GM12878 (cell line): ENCODE results near the gene RPS6KA3.

ENCODE experiments used
- POLR2A ChIP-seq: IDR thresholded peaks from 2 replicates; pipeline ENCODE4 v1.6.1; 2011; ENCODE audit warnings: low read depth, mild to moderate bottlenecking, low read length
- SIN3A ChIP-seq: IDR thresholded peaks from 2 replicates; pipeline ENCODE4 v1.6.1; 2012; ENCODE audit warnings: low read depth, low read length, improper control_type of control experiment
- TF ChIP-seq, protein P1 (sequence below), 3 experiments: IDR thresholded peaks in 2 of 3; conservative IDR thresholded peaks in 1 of 3; 2 replicates each; pipeline ENCODE4 v1.5.1; 2011; ENCODE audit warnings: low read depth in 3 of 3, low read length in 3 of 3, mild to moderate bottlenecking in 3 of 3, control low read depth in 2 of 3, moderate library complexity in 2 of 3, inconsistent platforms in 1 of 3, mixed read lengths in 1 of 3; ENCODE audit not compliant: control insufficient read depth in 2 of 3, insufficient read depth in 1 of 3; ENCODE audit errors: extremely low read depth in 1 of 3

DNA sequence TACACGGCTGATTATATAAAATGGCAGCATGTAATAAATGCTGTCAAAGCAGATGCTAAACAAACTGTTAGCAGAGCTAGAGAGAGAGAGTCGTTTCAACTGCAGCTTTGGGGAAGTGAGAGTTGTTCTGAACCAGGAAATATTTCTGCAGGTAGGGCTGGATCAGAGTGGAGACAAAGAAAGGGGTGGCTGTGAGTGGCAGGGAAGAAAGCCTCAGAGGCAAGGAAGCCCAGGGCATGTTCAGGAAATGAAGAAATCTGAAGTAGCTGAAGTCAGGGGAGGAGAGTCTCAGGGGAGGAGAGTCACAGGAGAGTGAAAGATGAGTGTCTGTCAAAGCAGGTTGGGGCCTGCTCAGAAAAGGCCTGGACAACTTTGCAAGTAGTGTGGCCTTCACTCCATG lies 48.4 kb upstream of the RPS6KA3 start:
- TF ChIP-seq, protein P1, sequence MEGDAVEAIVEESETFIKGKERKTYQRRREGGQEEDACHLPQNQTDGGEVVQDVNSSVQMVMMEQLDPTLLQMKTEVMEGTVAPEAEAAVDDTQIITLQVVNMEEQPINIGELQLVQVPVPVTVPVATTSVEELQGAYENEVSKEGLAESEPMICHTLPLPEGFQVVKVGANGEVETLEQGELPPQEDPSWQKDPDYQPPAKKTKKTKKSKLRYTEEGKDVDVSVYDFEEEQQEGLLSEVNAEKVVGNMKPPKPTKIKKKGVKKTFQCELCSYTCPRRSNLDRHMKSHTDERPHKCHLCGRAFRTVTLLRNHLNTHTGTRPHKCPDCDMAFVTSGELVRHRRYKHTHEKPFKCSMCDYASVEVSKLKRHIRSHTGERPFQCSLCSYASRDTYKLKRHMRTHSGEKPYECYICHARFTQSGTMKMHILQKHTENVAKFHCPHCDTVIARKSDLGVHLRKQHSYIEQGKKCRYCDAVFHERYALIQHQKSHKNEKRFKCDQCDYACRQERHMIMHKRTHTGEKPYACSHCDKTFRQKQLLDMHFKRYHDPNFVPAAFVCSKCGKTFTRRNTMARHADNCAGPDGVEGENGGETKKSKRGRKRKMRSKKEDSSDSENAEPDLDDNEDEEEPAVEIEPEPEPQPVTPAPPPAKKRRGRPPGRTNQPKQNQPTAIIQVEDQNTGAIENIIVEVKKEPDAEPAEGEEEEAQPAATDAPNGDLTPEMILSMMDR (IDR thresholded peaks at IDR 0.05 in 2 of 3, conservative IDR thresholded peaks at IDR 0.05 in 1 of 3; ENCODE audit: control insufficient read depth in 2 of 3, extremely low read depth in 1 of 3, insufficient read depth in 1 of 3, low read depth in 3 of 3, low read length in 3 of 3) = no peak
- TF ChIP-seq SIN3A (no peak), POLR2A (no peak)
